Globus pallidus (tissue), 1 donor: Measurements from ENCODE around the gene GAS2.

ENCODE experiments used
- DNase-seq: peaks from one replicate; pipeline ENCODE4 v3.0.0-alpha.2; 2015; ENCODE audit warnings: low spot score

GAS2 gene

DNA sequence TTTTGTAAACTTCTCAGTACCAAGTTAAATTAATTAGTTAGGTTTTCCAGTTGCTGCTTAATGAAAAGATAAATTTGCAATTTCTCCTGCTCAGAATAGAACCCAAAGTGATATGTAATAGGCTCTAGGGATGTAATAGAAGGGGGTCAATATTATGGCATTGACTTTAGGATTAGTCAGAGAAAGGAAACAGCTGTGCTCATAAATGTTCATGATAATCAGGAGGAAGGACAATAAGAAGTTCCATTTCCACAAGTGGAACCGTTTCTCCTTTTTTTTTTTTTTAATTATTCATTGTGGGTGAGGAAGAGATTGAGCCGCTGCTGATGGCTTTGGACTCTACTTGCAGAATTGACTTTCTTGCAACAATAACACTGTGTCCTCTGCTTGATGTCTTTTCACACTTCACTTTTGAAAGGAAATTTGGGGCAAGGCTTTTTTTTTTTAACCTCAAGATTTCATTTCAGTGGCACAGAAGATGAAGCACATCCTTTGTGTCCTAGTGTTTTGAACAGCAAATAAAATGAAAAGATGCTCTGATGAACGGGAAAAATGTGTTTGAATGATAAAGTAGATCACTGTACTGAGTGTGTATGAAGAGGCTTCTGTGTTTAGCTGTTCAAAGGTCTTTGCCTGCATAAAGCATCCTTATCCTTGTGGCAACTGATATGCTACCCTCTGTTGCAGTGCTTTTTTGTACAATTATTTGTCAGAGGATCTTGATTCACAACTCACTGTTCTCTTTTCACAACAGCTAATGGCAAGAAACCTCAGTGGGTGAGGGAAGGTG lies 62.4 kb downstream of the GAS2 start:
- DNase-seq: peak; percentile 32

DNA sequence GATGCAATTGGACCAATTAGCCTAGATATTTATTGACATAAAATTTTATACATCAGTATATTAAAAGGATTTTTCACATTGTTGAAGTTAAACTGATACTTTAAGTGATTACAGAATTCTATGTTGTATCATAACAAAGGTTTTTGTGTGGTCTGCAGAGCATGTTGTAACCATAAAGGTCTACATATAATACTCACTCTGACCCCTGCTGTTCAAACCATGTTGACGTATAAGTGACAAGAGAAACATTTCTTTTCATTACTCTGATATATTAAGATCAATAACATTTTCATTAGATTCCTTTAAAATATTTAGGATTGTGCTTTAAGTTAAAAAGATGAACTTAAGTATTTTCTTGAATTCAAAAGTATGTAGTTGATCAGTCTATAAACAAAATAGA lies 63.9 kb downstream of the GAS2 start:
- peak; percentile 27 for DNase-seq

DNA sequence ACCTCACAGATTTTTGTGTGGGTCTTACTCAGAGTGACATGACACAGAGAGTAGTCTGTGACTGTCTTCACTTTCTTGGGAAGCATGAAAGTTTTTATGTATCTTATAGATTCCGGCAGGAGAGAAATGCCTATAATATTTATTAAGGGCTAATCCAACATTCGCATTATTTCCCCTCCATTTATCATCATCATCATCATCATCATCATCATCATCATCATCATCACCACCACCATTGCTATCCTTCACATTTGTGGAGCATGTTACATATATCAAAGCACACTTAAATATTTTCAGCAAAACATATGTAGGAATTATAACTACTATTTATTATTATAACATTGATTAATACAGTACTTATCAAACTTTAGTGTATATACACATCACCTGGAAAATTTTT lies 66.2 kb downstream of the GAS2 start:
- no peak for DNase-seq

DNA sequence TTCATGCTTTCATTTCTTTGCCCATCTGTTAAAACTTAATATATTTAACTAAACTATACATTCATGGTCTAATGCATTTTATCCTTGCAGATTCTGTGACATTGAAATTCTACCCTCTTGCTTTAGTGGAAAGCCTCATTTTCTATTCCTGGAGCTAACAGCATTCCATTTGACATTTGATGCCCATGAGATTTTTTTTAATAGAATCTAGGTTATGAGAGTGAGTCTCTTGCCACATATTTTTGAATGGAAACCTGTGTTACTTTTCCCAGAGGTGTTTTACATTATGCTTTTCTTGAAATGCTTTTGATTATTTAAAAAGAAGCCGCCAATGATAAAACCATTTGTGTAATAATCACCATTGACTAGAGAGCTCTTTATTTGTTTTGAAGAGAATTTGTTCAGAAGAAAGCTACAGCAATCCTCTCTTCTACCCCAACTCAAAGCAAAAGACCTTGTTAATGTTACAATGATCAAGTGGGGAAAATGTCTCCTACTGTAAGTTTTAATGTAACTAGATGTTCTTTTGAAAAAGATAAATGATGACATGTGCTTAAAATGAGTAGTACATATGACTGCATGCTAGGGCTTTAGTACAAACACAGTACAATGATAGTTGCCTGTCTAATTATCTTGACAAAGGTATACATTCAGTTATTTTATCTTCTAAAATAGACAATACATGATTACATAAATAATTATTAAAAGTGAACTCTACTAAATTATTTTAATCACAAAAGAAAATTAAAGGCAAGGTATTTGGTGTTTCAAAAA lies 67.3 kb downstream of the GAS2 start:
- DNase-seq: no peak

DNA sequence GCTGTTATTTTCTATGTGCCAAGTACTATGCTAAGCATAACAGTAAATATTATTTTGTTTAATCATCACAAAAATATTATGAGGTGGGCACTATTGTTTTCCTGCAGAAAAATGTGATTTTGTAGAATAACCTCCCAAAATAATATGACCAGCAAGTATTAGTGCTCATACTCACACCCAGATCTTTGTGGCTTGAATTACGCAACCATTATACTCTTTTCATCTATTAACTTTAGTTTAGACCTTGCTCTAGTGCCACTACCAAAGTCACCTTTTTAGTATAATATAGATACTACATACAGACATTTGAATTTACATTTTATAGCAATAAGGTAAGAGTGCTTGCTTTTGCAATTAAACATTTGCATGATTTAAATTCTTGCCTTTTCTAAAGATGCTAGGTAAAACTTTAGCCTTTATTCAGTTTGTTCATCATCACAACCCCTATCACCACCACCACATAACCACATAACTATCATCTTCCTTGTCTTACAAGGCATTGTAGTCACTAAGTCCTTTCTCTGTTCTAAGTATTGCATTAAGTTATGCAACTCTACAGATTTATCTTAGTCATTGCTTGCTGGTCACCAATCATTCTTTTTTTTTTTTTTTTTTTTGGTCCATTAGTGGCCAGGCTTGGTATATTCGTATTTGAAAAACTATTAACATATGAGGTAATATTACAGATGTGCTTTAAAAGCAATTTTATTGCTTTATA lies 68.4 kb downstream of the GAS2 start:
- no peak for DNase-seq

DNA sequence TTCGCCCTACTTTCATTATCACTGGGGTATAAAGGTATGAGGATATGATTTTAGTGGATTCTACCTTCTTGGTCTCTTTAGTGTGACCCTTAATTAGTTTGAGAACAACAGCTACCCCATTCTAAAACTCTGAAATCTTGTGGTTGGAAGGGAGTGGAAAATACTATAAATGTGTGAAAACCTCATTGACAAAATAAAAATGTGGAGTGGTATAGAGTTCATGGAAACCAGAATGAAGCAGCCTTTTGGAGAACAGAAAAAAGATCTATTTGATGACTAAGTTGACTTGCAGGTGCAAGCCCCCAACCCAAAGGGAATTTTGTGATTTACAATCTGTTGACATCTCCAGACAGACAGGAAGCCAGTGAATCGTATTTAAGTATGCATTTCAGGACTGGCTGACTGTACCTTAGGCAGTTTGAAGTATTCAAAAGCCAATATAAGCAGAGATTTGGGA lies 75.8 kb downstream of the GAS2 start:
- DNase-seq: no peak

DNA sequence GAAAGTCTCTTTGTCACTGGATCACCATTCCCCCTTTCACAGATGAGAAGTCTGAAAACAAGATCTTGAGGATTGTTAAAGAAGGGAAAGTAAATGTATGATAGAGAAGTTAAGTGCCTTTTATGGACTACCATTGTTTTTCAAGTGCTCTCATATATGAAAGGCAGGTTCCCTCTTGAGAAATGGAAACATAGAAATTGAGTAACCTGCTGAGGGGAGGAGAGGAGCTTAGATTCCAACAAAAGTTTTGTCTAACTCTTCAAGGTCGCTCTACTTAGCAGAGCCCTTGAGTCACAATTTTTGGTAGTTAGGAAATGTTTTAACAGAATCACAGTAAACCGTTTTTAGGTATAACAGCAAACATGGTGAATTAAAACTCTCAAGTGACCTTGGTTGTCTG lies 83.1 kb downstream of the GAS2 start:
- DNase-seq: no peak

DNA sequence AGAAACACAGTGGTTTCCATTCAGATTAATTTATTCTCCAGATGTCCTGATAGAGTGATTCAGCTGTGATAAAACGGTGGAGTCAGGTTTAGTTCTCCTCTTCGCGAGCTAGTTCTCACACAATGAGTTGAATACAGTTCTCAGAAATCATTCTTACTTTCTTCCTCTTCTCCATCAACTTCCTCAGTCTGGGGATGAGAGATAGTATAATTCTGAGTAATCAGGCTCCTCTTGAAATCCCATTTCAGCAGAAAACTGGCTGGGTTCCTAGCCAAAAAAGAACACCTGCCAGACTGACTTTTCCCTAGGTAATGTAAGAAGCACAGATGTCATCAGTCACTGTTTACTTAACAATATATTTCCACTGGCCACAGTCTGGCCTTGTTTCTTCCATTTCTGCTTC lies 86.5 kb downstream of the GAS2 start:
- no peak for DNase-seq

DNA sequence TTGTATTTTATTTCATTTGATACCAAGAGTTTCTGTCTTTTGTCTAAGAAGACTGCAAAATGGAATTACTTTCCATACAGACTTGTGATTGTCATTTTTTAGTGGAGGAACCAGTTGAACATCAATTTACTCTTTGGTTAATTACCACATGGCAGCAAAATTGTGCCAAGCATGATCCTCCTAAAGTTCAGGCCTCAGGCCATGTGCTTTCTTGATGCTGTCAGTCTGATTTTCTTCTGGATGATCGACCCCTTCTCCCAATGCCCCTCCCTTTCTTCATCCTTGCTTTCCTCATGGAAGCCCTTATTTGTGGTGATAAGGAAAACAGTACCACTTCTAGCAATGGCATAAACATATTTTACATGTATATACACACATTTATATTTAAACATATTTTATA lies 87.0 kb downstream of the GAS2 start:
- no peak for DNase-seq

DNA sequence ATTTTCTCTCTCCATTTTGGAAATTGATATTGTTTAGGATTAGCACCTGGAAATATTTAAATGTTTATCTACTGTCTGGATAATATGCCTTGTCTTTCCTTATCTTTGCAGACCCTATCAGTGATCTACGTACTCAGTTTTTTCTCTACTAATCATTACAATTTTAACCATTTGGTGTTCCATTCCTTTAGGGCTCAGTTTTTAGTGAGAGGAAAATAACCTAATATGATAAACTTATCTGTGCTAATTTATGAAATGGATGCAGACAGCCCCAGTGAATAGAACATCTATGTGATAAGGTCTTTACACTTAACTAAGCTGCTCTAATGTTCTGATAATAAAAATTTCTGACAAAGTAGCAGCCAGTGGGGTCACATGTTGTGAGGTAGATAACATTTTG lies 94.7 kb downstream of the GAS2 start:
- no peak for DNase-seq

DNA sequence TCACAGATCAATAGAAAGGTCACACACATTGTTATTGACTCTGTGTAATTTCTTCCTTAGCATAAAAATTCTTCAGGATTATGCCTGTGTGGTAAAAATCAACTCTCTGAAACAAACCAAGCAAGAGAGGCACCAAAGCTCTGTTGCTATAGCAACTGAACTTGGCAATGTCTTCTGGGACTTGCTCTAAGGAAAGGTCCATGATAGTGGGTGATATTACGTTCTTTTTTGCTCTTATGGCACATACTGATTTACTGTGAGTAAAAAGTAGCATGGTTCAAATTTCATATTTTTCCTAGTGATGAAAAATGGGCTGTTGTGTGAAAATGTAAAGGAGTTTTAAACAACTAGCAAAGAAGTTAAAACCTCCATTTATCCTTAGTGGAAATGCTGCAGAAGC lies 96.8 kb downstream of the GAS2 start:
- no peak for DNase-seq

DNA sequence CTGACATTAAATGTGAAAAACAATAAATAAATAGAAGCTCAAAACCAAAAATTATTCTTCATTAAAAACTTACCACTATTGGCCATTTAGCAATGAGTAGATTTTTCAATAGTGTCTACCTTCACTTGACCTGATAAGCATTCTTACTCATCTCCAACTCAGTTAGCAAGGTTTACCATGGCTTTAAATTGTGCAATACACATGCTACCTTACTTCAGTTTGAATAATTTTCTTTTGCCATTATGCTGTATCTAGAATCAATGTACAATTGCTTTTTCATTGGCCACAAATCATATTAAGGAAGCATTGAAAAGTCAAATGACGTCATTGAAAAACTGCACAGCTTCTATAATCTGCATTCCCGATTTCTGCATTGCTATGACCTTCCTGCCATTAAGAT lies 98.3 kb downstream of the GAS2 start:
- DNase-seq: no peak

DNA sequence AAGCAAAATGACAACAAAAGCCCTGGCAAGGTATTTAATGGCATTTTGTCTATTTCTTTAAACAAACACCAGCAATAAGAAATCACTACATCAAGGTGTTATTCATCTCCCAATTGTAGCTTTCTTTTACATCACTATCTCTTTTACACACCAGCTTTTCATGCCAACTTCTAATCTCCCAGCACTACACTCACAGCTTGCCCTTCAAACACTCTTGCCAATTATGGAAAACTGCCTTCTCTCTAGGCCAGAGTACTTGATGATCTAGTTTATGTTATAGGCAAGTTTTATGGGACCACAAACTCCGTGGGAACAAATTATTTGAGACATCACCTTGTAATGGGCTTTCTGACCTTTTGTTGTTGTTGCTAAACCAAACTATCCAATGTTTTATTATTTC lies 101.9 kb downstream of the GAS2 start:
- DNase-seq: no peak

DNA sequence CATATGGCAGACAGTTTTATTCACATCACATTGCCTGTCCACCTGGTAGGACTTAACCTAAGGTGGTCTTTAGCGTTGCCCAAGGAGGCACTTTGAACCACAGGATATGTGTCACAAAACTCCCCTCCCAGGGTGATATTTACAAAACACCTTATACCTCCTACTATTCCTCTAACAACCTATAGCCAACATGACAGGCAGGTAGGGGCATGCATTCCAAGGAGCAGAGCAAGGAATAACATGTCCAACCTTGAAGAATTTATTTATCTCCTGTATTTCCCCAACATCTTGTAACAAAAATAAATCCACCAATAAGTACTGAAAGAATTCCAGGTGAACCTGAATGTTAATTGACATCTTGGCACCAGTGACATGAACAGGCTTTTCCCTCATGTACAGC lies 102.7 kb downstream of the GAS2 start:
- no peak for DNase-seq

DNA sequence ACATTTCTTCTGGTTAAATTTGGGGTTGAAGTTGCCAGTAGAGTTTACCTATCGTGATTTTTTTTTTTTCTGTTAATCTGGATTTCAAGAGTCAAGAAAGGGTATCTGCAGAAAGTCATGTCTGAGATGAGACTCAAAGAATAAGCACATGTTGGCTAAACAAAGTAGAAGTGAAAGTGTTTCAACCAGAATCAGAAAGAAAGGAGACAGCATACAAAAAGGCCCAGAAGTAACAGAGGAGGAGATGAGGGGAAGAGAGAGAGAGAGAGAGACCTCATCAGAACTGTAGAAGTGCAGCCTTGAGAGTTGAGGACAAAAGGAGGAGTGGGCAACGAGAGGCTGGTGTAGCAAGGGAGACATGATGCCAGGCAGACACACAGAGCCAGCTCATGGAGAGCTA lies 108.3 kb downstream of the GAS2 start:
- no peak for DNase-seq

DNA sequence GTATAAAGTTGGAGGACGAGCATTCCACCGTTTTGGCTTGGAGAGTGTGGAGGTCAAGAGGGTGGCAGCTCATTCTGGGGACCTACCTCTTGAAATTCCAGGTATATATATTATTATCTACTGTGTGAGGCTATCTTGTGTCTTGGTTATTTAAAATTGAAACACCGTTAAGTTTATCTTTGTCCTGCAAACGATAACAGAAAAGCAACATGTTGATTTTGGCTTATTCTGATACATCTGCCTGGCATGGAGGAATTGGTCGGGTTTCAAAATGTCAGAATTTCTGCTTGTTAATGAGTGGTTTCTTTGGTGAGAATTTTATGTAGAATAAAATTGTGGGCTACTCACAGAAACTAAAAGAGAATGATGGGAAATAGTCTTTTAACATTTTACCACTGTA lies 108.8 kb downstream of the GAS2 start:
- no peak for DNase-seq

DNA sequence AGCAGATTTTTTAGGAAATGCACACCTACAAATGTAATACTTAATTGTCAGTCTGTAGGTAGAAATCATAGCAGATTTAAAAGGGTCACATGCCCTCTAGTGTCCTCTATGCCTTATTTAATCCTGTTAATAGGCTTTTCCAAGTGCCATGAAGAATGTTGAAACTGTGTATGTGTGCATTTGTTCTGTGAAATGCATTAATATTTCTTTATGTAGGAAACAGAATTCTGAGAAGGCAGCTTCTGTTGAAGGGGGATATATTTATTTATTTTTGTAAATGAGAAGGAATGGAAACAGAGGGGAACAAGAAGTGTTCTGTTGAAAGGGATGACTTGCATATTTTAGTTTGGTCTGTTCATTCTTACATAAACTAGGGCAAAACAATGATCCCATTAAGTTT lies 112.2 kb downstream of the GAS2 start:
- peak; percentile 62 for DNase-seq

DNA sequence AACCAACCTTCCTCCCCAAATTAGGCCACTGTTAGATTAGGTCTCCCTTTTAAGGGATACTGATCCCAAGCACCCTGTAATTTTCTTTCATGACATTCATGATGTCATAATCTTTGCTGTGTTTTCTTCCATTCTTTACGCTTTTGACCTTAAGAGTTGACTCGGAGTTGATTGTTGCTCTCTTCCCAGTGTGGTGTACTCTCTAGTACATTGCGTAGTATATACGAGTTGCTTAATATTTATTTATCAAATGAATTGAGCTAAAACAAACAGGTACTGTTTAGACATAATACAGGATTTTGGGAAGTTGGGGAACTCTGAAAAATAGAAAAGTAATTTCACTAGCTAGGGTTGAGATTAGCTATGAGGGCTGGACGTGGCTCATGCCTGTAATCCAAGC lies 113.4 kb downstream of the GAS2 start:
- no peak for DNase-seq

DNA sequence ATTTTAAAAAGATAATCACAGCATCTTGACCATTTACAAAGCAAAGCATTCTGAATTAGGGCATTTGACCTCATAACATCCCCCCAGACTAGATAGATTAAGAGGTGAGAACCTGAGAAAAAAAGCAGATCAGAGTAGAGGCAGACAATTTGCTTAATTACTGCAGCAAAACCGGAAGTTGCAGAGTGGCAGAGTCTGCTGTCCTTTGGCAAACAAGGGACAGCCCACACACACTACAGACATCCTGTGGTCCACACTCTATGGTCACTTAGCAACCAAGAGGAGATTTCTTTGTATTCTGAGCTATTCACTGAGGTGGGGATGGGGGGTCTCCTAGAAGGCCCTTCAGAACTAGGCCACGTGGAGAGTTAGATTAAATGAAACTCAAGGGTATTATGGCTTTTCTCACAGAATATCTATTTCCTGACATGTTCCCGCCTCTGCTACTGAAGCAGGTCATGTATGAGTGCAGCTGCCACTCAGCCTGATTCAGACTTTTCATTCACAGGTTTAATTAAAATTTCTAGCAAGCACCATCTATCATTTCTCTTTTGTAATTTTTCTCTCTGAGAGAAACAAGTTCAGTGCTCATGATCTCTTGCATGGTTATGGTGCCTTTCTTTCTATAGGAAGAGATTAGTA lies 114.7 kb downstream of the GAS2 start:
- no peak for DNase-seq

DNA sequence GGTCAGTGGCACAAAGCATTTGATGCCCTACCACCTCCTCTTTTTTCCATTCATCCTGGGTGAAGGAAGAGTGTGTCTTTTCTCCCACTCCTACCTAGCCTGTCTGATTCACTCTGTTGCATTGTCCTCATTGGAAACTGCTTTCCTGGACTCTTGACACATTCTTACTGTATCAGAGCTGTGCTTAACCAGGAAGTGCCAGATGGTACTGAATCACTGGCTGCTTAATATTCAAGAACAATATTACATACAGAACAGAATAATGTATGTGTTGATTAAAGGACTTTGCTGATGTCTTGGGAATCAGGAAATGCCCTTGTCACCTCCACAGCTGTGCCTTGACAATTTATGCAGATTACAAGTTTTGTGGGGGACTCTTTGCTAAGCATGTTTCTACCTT lies 118.8 kb downstream of the GAS2 start:
- no peak for DNase-seq

DNA sequence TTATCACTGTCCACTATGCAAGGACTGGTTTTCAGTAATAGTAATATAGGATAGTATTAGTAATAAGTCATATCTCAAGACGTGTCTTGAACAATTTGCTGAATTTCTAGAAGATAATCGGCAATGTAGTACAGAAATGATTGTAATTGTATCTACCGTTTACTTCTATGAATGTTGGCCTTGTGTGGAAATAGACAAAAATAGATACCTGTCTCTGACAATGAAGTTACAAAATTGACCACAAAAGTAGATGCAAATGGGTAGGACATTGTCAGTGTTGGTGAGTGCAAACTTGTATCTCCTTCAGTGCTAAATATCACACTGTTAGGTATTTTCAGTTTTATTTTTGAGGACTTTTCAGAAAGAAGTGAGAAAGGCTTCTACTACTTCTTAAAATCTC lies 120.1 kb downstream of the GAS2 start:
- DNase-seq: no peak

DNA sequence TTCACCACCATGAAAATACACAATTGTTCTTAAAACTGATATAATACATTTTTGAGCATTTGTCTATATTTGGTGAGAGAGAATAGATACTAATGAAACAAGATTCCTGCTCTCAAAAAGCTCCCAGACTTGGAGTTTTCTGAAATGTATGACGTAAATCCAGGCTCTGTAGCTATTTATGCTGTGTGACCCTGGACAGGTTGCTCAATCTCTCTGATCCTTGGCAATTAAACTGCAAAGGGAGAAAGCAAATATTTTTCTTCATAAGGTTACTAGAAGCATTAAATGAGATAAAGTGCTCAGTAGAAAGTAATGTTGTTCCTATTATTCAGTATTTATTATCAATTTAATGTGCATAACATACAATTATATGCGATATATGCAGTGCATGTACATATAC lies 120.6 kb downstream of the GAS2 start:
- no peak for DNase-seq
